ENCODE data around the gene RFNG.

GRCh38 chr17:82049521-82049971, 2.1 kb downstream of the RFNG start:
- TF ChIP-seq CTCF (IDR thresholded peaks at IDR 0.05) (no peak), EZH2 (IDR thresholded peaks at IDR 0.05) (no peak), EZH2phosphoT487 (IDR thresholded peaks at IDR 0.05) (no peak)

Measured in neural progenitor cell (in vitro differentiated cells).